ENCODE data around the gene RARB. TPM values are rescaled to one million over a fixed set of nuclear protein-coding genes. Genes with fewer than 3 reads are reported as not detected.

RARB gene
- total and polyA plus RNA-seq, 2 experiments from 2014 or later, result 0.14 to 0.42 TPM

DNA sequence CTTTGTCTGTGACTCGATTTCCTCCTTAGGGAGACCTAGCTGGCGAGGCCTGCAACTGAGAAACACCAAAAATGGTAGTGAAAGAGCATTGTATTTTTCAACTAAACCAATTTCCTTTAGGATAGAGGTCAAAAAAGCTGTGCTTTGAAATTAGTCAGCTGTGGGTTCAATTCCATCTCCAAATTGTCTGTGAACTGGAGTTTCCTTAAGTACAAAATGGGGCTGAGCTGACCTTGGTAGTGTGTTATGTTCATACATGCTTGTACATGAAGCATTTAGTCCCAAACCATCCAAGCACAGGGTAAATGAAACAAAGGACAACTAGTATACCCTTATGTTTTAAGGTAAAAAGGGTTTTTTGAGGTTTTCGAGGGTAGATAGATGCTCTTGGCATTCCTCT, 99.3 kb downstream of the RARB start (continued):
- TF ChIP-seq, protein P1, sequence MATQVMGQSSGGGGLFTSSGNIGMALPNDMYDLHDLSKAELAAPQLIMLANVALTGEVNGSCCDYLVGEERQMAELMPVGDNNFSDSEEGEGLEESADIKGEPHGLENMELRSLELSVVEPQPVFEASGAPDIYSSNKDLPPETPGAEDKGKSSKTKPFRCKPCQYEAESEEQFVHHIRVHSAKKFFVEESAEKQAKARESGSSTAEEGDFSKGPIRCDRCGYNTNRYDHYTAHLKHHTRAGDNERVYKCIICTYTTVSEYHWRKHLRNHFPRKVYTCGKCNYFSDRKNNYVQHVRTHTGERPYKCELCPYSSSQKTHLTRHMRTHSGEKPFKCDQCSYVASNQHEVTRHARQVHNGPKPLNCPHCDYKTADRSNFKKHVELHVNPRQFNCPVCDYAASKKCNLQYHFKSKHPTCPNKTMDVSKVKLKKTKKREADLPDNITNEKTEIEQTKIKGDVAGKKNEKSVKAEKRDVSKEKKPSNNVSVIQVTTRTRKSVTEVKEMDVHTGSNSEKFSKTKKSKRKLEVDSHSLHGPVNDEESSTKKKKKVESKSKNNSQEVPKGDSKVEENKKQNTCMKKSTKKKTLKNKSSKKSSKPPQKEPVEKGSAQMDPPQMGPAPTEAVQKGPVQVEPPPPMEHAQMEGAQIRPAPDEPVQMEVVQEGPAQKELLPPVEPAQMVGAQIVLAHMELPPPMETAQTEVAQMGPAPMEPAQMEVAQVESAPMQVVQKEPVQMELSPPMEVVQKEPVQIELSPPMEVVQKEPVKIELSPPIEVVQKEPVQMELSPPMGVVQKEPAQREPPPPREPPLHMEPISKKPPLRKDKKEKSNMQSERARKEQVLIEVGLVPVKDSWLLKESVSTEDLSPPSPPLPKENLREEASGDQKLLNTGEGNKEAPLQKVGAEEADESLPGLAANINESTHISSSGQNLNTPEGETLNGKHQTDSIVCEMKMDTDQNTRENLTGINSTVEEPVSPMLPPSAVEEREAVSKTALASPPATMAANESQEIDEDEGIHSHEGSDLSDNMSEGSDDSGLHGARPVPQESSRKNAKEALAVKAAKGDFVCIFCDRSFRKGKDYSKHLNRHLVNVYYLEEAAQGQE (IDR thresholded peaks at IDR 0.05; ENCODE audit: unreplicated experiment), result no peak
- TF ChIP-seq CREB1 (CRISPR knock-in tag; IDR thresholded peaks at IDR 0.05; ENCODE audit: low read depth) (no peak), JUNB (IDR thresholded peaks at IDR 0.05; ENCODE audit: unreplicated experiment) (no peak), POLR2AphosphoS5 (IDR thresholded peaks at IDR 0.05; ENCODE audit: low read depth) (no peak)

DNA sequence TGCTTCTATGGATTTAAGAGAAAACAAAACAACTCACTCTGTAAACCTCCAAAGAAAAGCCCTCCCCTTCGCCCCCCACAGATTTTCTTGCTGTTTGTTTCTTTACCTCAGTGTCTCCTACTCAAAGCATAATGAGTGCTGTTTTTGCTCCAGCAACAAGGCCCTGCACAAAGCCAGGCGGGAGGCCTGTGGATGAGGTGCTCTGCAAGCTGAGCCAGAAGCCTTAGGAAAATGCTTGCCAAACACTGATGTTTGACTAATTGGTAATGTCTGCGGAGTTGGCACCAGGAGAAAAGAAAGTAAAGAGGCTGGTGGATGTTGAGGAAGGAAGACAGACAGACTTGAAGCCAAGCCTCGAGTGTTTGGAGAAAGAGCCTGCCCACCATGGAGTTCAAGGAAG, 99.7 kb downstream of the RARB start:
- no peak overlapping the region for H3K27ac Mint-ChIP-seq
- Histone ChIP-seq H4K20me1 (replicated peaks; ENCODE audit: insufficient read depth) (no peaks in the 10 kb centered on the region), H3F3A (replicated peaks; ENCODE audit: low read depth) (no peaks in the 10 kb centered on the region), H3K4me1 (ENCODE audit: insufficient read depth) (no peaks in the 10 kb centered on the region), H3K36me3 (ENCODE audit: insufficient read depth) (no peaks in the 10 kb centered on the region), H3K27me3 (ENCODE audit: insufficient read depth) (no peaks in the 10 kb centered on the region), H3K4me3 (no peak overlapping the region), H2AFZ (peak overlapping the region; percentile 56; the same call in 1 of the 2 replicates), H3K9me2 (ENCODE audit: insufficient read depth) (peaks cover 4% of the 10 kb centered on the region; the same call in 1 of the 2 replicates), H3K79me2 (replicated peaks; ENCODE audit: insufficient read depth) (no peaks in the 10 kb centered on the region), H3K27ac (ENCODE audit: low read depth) (no peak overlapping the region), H3K4me2 (no peak overlapping the region)
- DNase-seq (ENCODE audit: low spot score) (no peak), ATAC-seq (peak; percentile 32; the same call in 1 of the 3 replicates)
- TF ChIP-seq, protein P1 (IDR thresholded peaks at IDR 0.05; ENCODE audit: unreplicated experiment), result no peak
- TF ChIP-seq STAT1 (IDR thresholded peaks at IDR 0.05; ENCODE audit: unreplicated experiment) (no peak), CREB1 (CRISPR knock-in tag; IDR thresholded peaks at IDR 0.05; ENCODE audit: low read depth) (no peak), NANOG (IDR thresholded peaks at IDR 0.05; ENCODE audit: borderline replicate concordance) (no peak), JUNB (IDR thresholded peaks at IDR 0.05; ENCODE audit: unreplicated experiment) (no peak)
- TF ChIP-seq, protein P2, sequence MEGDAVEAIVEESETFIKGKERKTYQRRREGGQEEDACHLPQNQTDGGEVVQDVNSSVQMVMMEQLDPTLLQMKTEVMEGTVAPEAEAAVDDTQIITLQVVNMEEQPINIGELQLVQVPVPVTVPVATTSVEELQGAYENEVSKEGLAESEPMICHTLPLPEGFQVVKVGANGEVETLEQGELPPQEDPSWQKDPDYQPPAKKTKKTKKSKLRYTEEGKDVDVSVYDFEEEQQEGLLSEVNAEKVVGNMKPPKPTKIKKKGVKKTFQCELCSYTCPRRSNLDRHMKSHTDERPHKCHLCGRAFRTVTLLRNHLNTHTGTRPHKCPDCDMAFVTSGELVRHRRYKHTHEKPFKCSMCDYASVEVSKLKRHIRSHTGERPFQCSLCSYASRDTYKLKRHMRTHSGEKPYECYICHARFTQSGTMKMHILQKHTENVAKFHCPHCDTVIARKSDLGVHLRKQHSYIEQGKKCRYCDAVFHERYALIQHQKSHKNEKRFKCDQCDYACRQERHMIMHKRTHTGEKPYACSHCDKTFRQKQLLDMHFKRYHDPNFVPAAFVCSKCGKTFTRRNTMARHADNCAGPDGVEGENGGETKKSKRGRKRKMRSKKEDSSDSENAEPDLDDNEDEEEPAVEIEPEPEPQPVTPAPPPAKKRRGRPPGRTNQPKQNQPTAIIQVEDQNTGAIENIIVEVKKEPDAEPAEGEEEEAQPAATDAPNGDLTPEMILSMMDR (conservative IDR thresholded peaks at IDR 0.05; ENCODE audit: low read depth in 2 of 2), result no peak
- H3K4me1 Mint-ChIP-seq, result 0 out of 3 replicates have a peak, but pooled peaks cover 5% of the 10 kb centered on the region
- no peak overlapping the region for H3K4me3 Mint-ChIP-seq
- peaks cover 13% of the 10 kb centered on the region; the same call in 2 of the 3 replicates for H3K9me3 Mint-ChIP-seq
- 0 out of 3 replicates have a peak, but pooled peaks cover 2% of the 10 kb centered on the region for H3K36me3 Mint-ChIP-seq (ENCODE audit: low read depth)
- H3K27me3 Mint-ChIP-seq (ENCODE audit: insufficient read depth, low read depth, poor library complexity), result peaks cover 2% of the 10 kb centered on the region

Data from GM23338 (cell line).